C1 segment of cervical spinal cord (tissue), 14 donors: ENCODE measurements around the gene MEI4.
"Not testable (repeated sequence)": the region's sequence is repeated elsewhere in the genome, so short reads cannot be mapped to it uniquely, and the experiment has no call there.

Source experiments
- DNase-seq, 14 donors: peaks; one replicate each; lab custom pipeline; 2025; lab: John Stamatoyannopoulos, UW

MEI4 gene

GRCh38 chr6:77652739-77653138 lies at the start of gene MEI4:
MEI4 (plus strand) TSS chr6:77653039; CDS start chr6:77690672, 37,633 bp downstream.
- DNase-seq: no peak

GRCh38 chr6:77604476-77604875 lies 48.4 kb upstream of the MEI4 start:
- no peak for DNase-seq

GRCh38 chr6:77607004-77607403 lies 45.8 kb upstream of the MEI4 start:
- DNase-seq: no peak

GRCh38 chr6:77609106-77609505 lies 43.7 kb upstream of the MEI4 start:
- no peak for DNase-seq

- DNase-seq: no peak
Measured at GRCh38 chr6:77619114-77619513, 33.7 kb upstream of the MEI4 start.

GRCh38 chr6:77620278-77620882 lies 32.5 kb upstream of the MEI4 start:
- DNase-seq: no peak

- DNase-seq: no peak
Measured at GRCh38 chr6:77624515-77624914, 28.3 kb upstream of the MEI4 start.

GRCh38 chr6:77626426-77626825 lies 26.4 kb upstream of the MEI4 start:
- no peak for DNase-seq

- DNase-seq: no peak
Measured at GRCh38 chr6:77630014-77630413, 22.8 kb upstream of the MEI4 start.

GRCh38 chr6:77633471-77633870 lies 19.4 kb upstream of the MEI4 start:
- DNase-seq: no peak

GRCh38 chr6:77633993-77634715 lies 18.7 kb upstream of the MEI4 start:
- DNase-seq: no peak

GRCh38 chr6:77638129-77638830 lies 14.6 kb upstream of the MEI4 start:
- no peak for DNase-seq

GRCh38 chr6:77644102-77644705 lies 8.6 kb upstream of the MEI4 start:
- DNase-seq: no peak

GRCh38 chr6:77650098-77650663 lies 2.7 kb upstream of the MEI4 start:
- peak in 9 of 14 donors; percentile 4 to 62 (median 31) for DNase-seq

- DNase-seq: no peak
Measured at GRCh38 chr6:77653816-77654215, 977 bp downstream of the MEI4 start.

GRCh38 chr6:77655035-77655434 lies 2.2 kb downstream of the MEI4 start:
- DNase-seq: not testable (repeated sequence)

- no peak for DNase-seq
Measured at GRCh38 chr6:77656999-77657764, 4.3 kb downstream of the MEI4 start.

GRCh38 chr6:77666340-77666739 lies 13.5 kb downstream of the MEI4 start:
- no peak for DNase-seq

- no peak for DNase-seq
Measured at GRCh38 chr6:77666846-77667245, 14.0 kb downstream of the MEI4 start.

- no peak for DNase-seq
Measured at GRCh38 chr6:77669913-77670312, 17.1 kb downstream of the MEI4 start.

GRCh38 chr6:77674211-77674610 lies 21.4 kb downstream of the MEI4 start:
- no peak for DNase-seq
